Measurements from ENCODE around the gene IL17REL.

IL17REL gene

GRCh38 chr22:50048836-50049235, 36.3 kb upstream of the IL17REL start:
- no peak for TF ChIP-seq SIN3A (IDR thresholded peaks at IDR 0.05; ENCODE audit: borderline replicate concordance, insufficient read depth, low read length)
- TF ChIP-seq FOXP2 (optimal IDR thresholded peaks at IDR 0.05; ENCODE audit: borderline replicate concordance, extremely low read depth, extremely low read length, insufficient read depth): no peak
- no peak for TF ChIP-seq REST (IDR thresholded peaks at IDR 0.05; ENCODE audit: insufficient read depth in 1 of 2, low read depth in 2 of 2, low read length in 2 of 2)
- TF ChIP-seq POLR2AphosphoS5 (IDR thresholded peaks at IDR 0.05; ENCODE audit: low read depth, low read length): no peak
- no peak for TF ChIP-seq TAF1 (IDR thresholded peaks at IDR 0.05; ENCODE audit: borderline replicate concordance, insufficient read depth, low read length)

- TF ChIP-seq POLR2AphosphoS5 (IDR thresholded peaks at IDR 0.05; ENCODE audit: low read depth, low read length) (no peak), SIN3A (IDR thresholded peaks at IDR 0.05; ENCODE audit: borderline replicate concordance, insufficient read depth, low read length) (no peak), TAF1 (IDR thresholded peaks at IDR 0.05; ENCODE audit: borderline replicate concordance, insufficient read depth, low read length) (no peak), FOXP2 (optimal IDR thresholded peaks at IDR 0.05; ENCODE audit: borderline replicate concordance, extremely low read depth, extremely low read length, insufficient read depth) (no peak), REST (IDR thresholded peaks at IDR 0.05; ENCODE audit: insufficient read depth in 1 of 2, low read depth in 2 of 2, low read length in 2 of 2) (no peak)
These were observed 35.6 kb upstream of the IL17REL start for GRCh38 chr22:50048061-50048765.

- TF ChIP-seq POLR2AphosphoS5 (IDR thresholded peaks at IDR 0.05; ENCODE audit: low read depth, low read length) (no peak), TAF1 (IDR thresholded peaks at IDR 0.05; ENCODE audit: borderline replicate concordance, insufficient read depth, low read length) (no peak), REST (IDR thresholded peaks at IDR 0.05; ENCODE audit: insufficient read depth in 1 of 2, low read depth in 2 of 2, low read length in 2 of 2) (no peak), SIN3A (IDR thresholded peaks at IDR 0.05; ENCODE audit: borderline replicate concordance, insufficient read depth, low read length) (no peak), FOXP2 (optimal IDR thresholded peaks at IDR 0.05; ENCODE audit: borderline replicate concordance, extremely low read depth, extremely low read length, insufficient read depth) (no peak)
These were observed 34.8 kb upstream of the IL17REL start for GRCh38 chr22:50047346-50047745.

- no peak for TF ChIP-seq FOXP2 (optimal IDR thresholded peaks at IDR 0.05; ENCODE audit: borderline replicate concordance, extremely low read depth, extremely low read length, insufficient read depth)
- TF ChIP-seq POLR2AphosphoS5 (IDR thresholded peaks at IDR 0.05; ENCODE audit: low read depth, low read length): no peak
- no peak for TF ChIP-seq REST (IDR thresholded peaks at IDR 0.05; ENCODE audit: insufficient read depth in 1 of 2, low read depth in 2 of 2, low read length in 2 of 2)
- TF ChIP-seq TAF1 (IDR thresholded peaks at IDR 0.05; ENCODE audit: borderline replicate concordance, insufficient read depth, low read length): no peak
- TF ChIP-seq SIN3A (IDR thresholded peaks at IDR 0.05; ENCODE audit: borderline replicate concordance, insufficient read depth, low read length): no peak
These were observed 34.1 kb upstream of the IL17REL start for GRCh38 chr22:50046481-50047245.

Data from PFSK-1 (cell line).